Fibroblast of peridontal ligament (primary cell): Measurements from ENCODE around the gene STAC2.
A peak's percentile ranks its signal among the peaks of the same experiment; 100 is the strongest.

ENCODE experiments used
- DNase-seq: peaks from one replicate; pipeline ENCODE4 v3.0.0-alpha.2; 2010; ENCODE audit errors: extremely low read depth

STAC2 gene

GRCh38 chr17:39209317-39210092 is 16.2 kb downstream of the STAC2 start:
- peak; percentile 41 for DNase-seq

- no peak for DNase-seq
Measured at GRCh38 chr17:39208893-39209292, 16.9 kb downstream of the STAC2 start.

- no peak for DNase-seq
Measured at GRCh38 chr17:39208136-39208535, 17.6 kb downstream of the STAC2 start.

GRCh38 chr17:39205112-39205526 is 20.6 kb downstream of the STAC2 start:
- no peak for DNase-seq

- DNase-seq: no peak
Measured at GRCh38 chr17:39204245-39204644, 21.5 kb downstream of the STAC2 start.

- no peak for DNase-seq
Measured at GRCh38 chr17:39200957-39201510, 24.7 kb downstream of the STAC2 start.

- DNase-seq: peak; percentile 32
Measured at GRCh38 chr17:39200070-39200879, 25.5 kb downstream of the STAC2 start, which contains the start of gene RPL19. Gene RPL19, plus strand, starts transcription at chr17:39200283. Its CDS starts 62 bp downstream, at chr17:39200345.

GRCh38 chr17:39199820-39200069 is 26.0 kb downstream of the STAC2 start:
- peak; percentile 97 for DNase-seq

- DNase-seq: no peak
Measured at GRCh38 chr17:39198186-39198566, 27.6 kb downstream of the STAC2 start.

- DNase-seq: peak; percentile 51
Measured at GRCh38 chr17:39197380-39198185, 28.2 kb downstream of the STAC2 start, which contains the start of gene CACNB1. Gene CACNB1, minus strand, starts transcription at chr17:39197669. Its CDS starts 174 bp downstream, at chr17:39197495.

GRCh38 chr17:39196808-39197291 is 28.9 kb downstream of the STAC2 start:
- no peak for DNase-seq

GRCh38 chr17:39196241-39196807 is 29.4 kb downstream of the STAC2 start:
- DNase-seq: no peak

- DNase-seq: peak; percentile 18
Measured at GRCh38 chr17:39195568-39196160, 30.1 kb downstream of the STAC2 start.

- DNase-seq: no peak
Measured at GRCh38 chr17:39194985-39195524, 30.7 kb downstream of the STAC2 start.

GRCh38 chr17:39194089-39194984 is 31.4 kb downstream of the STAC2 start:
- peak; percentile 47 for DNase-seq

GRCh38 chr17:39193346-39193745 is 32.4 kb downstream of the STAC2 start:
- no peak for DNase-seq

- no peak for DNase-seq
Measured at GRCh38 chr17:39192901-39193300, 32.8 kb downstream of the STAC2 start.

- no peak for DNase-seq
Measured at GRCh38 chr17:39191750-39192510, 33.8 kb downstream of the STAC2 start.
